GM18502 (cell line): ENCODE data around the gene TOE1.
"Not testable (repeated sequence)": the region's sequence is repeated elsewhere in the genome, so short reads cannot be mapped to it uniquely, and the experiment has no call there.

ENCODE experiments used
- ATAC-seq: cut with Tn5 transposase; IDR thresholded peaks from one replicate; pipeline ENCODE4 v1.9.1; 2021; ENCODE audit warnings: mild to moderate bottlenecking; ENCODE audit not compliant: unreplicated experiment, poor library complexity

The TOE1 gene

DNA sequence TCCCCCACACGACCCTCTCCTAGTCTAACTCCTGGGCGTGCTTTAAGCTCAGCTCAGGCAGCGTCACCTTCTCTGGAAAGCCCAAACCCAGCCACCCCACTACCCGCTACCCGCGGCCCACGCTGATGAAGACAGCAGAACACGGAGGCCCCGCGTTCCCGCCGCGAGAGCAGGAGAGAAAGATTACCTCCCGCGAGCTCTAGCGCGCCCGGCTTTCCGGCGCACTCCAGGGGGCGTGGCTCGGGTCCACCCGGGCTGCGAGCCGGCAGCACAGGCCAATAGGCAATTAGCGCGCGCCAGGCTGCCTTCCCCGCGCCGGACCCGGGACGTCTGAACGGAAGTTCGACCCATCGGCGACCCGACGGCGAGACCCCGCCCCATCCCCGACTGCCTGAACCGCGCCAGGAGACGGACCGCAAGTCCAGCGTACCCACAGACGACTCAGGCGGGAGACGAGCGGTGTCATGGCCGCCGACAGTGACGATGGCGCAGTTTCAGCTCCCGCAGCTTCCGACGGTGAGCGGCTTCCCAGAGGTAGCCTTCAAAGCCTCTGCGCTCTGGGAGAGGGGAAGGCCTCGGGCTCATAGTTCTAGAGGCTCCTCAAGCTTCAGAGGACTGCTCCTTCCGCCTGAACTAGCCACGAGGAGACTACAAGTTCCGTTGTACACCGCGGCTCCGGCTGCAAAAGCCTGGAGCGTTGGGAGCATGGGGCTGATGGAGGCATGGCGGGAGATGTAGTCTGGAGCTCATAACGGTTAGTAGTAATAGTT is at the start of gene TOE1, which contains the start of gene MUTYH:
Gene TOE1 (plus strand): TSS at position 382 of the 770 bp plus-strand sequence. CDS start 83 bp downstream, at position 465.
Gene MUTYH (minus strand): TSS at position 652 of the 770 bp plus-strand sequence. CDS start 5,935 bp downstream, outside the sequence.
- peak; percentile 82 for ATAC-seq

DNA sequence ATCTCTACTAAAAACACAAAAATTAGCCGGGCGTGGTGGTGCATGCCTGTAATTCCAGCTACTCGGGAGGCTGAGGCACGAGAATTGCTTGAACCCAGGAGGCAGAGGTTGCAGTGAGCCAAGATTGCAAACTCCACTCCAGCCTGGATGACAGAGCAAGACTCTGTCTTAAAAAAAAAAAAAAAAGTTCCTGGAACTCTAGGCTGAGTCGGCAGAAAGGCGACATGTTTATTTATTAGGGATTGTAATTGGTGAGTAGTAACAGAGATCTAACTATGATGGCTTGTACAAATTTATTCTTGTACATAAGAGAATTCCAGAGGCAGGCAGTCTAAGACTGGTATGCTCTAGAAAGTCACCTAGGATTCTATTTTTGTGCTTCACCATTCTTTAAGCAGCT is 49.0 kb upstream of the TOE1 start:
- not testable (repeated sequence) for ATAC-seq

DNA sequence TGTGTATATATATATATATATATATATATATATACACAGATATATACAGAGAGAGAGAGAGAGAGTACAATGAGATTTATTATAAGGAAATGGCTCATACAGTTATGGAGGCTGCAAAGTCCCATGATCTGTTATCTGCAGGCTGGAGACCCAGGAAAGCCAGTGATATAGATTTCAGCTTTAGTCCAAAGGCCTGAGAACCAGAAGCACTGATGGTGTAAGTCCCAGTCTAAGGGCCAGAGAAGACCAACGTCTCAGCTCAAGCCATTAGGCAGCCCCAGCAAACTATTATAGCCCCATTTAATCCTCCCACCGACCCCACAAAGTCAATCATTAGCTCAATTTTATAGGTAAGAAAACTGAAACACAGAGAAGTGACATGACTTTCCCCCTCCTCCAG is 48.3 kb upstream of the TOE1 start:
- ATAC-seq = no peak

DNA sequence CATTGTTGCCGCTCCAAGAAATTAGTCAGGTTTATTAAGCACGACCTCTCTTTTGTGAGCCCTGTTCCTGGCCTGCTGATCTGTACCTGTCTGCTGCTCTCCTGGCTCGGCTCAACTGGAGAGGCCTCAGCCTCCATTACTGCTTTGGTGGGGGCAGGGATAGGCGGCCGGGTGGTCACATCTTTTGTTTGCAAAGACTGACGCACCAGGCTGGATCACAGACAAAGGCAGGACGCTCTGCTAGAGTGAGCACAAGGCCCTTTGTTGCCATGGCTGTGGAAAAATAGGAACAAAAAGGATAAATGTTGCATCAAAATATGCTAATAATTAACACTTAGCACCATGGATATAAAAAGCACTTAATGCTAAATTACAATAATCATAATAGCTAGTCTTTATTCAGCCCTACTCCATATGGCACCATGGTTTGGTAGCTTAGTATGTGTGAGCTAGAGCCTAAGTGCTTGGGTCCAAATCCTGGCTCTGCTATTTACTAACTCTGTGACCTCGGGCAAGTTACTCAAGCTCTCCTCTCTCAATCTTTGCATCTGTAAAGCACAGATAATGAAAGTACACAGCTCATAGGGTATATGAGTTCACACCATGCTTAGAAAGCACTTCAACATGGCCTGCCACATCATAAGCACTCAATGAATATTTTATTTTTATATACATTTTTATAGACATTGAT is 42.2 kb upstream of the TOE1 start:
- ATAC-seq = no peak

DNA sequence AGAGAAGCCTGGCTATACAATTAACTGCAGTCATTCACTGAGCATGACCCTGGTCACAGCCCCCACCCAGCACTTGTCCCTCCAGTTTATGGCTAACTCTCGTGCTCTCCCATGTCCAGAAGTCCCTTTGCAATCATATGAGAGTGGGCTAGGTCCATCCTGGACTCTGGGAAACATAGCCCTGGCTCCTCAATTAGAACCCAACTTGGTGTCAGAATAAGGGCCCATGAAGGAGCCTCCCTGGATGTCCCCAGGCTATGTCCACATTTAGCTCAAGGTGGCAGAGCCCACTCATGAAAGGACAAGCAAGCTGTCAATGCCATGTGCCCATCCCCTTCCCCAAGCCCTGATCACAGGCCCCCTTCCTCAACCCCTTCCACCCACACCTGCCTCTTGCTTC is 40.7 kb upstream of the TOE1 start:
- no peak for ATAC-seq

DNA sequence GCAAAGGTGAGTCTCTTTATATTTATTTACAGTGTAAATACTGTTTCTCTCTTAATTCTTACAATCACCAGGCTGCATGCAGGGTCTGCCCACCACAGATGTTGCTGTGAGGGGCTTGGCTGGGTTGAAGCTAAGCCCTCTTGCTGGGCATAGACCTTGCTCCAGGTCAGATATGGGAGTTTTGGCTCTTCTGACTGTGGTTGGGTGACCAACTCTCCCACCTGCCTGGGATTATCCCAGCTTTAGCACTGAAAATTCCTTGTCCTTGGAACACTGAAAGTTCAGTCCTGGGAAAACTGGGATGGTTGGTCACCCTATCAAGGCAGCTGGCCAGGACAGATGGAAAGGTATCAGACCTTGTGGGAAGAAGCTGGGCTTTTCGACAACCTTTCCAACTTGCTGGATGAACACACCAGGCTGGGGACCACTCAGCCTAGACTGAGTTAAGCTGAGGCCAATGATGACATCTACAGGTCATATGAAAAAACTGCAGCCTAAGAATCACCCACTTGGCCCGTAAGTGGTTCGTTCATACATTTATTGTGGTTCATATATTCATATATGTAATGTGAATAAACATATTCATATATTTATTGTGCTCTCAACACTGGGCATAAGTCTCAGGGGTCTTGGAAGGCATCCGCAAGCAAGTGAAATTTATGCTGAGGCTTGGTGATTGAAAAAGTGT is 39.8 kb upstream of the TOE1 start:
- ATAC-seq = no peak

DNA sequence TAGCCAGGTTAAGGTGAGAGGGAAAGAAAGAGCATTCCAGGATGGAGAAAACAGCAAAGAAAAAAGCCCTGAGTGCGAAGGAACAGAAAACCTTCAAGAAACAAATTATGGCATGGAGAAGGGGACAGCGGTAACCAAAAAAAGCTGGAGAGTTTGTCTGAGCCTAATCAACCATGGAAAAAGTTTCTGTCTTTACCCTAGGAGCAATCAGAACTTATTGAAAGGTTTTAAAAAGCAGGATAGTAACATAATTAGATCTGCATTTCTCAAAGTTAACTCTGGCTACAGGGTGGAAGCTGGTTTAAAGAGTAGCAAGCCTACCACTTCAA is 39.3 kb upstream of the TOE1 start:
- ATAC-seq = no peak

DNA sequence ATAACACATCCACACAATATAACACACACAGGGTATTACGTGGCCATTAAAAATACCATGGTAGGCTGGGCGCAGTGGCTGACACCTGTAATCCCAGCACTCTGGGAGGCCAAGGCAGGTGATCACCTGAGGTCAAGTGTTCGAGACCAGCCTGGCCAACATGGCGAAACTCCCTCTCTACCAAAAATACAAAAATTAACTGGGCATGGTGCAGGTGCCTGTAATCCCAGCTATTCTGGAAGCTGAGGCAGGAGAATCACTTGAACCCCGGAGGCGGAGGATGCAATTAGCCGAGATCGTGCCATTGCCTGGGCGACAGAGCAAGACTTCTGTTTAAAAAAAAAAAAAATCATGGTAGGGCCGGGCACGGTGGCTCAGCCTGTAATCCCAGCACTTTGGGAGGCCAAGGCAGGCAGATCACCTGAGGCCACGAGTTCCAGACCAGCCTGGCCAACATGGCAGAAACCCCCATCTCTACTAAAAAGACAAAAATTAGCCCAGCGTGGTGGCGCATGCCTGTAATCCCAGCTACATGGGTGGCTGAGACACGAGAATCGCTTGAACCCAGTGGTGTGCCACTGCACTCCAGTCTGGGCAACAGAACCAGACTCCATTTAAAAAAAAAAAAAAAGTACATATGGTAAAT is 37.3 kb upstream of the TOE1 start:
- ATAC-seq = no peak

DNA sequence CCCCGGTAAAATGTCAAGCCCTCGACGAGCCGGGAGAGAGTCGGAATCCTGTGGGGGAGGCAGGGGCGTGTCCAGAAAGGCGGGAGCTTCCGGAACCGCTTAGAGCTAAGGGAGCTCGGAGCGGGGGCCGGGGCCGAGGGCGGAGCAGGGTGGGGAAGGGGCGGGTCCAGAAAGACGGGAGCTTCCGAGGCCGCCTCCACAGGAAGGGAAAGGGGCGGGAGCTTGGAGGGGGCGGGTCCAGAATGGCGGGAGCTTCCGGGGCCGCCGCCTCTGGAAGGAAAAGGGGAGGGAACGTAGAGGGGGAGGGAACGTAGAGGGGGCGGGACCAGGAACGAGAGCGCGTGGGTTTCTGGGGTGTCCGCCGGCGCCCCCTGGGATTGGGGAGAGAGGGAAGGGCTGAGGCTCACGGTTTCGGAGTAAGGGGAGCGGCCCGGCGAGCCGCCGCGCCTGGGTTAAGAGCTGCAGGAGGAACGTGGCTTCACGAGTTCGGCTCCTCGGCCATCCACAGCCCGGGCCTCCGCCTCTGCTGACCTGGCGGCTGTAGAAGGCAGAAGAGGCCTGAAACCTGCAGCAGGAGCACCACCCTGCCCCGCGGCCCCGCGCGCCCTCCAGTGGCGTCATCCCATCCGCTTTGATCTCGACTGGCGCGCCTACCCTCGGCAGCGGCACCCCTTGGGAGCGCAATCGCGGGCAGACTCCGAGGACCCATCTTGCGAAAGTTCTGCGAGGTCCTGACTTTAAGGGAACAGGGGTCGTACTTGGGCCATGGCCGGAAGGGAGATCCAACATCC is 36.3 kb upstream of the TOE1 start:
- ATAC-seq = peak; percentile 67

DNA sequence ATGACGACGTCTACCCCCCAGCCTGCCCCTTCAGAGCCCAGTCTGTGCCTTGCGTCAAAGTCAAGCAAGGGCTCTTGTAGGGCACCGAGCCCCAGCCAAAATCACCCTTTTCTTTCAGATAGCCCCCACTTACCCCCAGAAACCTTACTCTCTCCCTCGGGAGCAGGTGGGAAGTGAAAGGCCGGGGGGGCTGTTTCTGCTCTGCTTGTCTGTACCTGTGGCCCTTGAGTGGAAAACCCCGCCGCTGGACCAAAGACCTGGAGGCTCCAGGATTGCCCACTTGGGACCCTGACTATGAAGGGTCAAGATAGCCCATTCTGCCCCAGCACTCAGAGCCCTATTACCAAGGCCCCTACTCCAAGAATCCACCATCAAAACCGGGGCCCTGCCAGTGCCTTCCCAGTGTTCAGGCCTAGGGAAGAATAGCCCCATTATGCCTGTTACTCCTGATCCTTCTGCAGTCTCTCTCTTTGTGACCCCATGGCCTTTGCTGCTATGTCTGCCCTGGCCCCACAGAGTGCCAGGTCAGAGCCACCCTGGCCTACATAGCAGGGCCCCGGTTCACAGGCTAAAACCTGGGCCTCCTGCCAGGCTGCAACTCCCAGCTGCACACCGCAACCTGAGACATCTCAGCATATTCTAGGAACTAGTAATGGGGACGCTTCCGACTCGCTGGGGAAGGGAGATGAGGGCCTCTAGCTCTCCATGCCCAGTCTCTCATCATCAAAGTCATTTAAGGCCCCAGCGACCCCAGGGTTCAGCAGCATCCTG is 35.5 kb upstream of the TOE1 start:
- ATAC-seq = no peak

DNA sequence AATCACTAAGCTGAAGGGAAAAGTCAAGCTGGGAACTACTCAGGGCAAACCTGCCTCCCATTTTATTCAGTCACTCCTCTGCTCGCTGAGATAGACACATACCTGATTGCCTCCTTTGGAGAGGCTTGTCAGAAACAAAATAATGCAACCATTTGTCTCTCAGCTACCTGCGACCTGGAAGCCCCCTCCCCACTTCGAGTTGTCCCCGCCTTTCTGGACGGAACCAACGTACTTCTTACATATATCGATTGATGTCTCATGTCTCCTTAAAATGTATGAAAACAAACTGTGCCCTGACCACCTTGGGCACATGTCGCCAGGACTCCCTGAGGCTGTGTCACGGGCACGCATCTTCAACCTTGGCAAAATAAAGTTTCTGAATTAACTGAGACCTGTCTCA is 34.7 kb upstream of the TOE1 start:
- ATAC-seq = no peak

DNA sequence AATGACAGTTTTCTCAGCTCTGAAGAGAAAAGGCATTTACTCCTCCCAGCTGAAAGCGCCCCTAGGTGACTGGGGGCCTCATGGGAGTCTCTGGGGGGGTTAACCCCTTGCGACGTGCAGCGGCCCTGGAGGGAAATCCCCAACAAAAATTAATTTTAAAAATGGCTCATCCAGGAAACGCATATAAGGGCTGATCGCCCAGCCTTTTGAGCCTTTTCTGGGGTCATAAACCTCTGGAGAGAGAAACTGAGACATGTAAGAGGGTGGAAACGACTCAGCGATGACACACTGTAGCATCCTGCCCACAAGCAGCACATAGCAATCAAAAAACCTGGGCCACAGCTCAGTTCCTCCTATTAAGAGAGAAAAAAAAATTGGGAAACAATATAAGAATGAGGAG is 33.7 kb upstream of the TOE1 start:
- peak; percentile 29 for ATAC-seq

DNA sequence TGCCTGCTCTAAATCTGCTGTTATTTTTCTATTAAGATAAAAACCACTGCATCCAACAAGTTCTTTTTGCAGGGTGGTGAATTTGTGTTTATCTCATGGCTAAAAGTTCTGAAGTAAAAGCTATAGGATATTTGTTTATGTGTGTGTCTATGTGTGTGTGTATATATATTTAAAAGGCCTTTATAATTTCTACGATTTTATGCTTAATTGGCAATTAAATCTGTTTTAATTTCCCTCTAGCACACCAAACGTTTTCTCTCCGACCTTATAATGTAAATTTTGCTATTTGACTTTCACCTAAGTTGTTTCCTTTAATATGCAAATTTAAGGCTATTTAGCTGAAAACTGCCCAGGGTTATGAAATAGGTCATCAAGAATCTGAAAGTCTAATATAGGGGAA is 33.1 kb upstream of the TOE1 start:
- ATAC-seq = no peak

DNA sequence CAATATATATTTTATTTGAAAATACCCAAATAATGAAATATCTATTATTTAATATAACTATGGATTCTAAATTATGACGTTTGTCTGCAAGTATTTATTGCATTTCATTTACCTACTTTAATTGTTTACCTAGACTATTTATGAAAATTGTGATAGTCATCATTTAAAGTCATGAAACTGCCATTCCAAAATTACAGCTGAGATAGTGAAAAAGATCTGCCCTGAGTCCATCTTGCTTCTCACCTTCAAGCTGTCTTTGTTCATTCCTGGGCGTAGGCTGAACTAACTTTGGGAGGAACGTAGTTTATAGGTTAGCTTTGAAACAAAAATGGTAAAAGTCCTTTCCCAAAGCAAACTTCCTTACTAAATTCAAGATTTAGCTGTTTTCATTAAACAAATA is 25.7 kb upstream of the TOE1 start:
- no peak for ATAC-seq

DNA sequence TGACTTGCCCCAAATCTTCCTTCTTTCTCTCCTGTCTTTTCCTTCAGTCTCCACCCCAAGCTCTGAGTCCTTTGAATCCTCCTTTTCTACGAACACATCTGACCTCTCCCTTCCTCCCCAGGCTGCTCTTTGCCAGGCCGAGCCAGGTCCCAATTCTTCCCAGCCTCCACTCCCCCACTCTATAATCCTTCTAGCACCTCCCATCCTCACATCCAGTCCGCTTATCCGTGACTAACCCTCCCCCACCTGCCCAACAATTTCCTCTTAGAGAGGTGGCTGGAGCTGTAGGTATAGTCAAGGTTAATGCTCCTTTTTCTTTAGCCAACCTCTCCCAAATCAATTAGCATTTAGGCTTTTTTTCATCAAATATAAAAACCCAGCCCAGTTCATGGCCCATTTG is 22.8 kb upstream of the TOE1 start:
- ATAC-seq = no peak

DNA sequence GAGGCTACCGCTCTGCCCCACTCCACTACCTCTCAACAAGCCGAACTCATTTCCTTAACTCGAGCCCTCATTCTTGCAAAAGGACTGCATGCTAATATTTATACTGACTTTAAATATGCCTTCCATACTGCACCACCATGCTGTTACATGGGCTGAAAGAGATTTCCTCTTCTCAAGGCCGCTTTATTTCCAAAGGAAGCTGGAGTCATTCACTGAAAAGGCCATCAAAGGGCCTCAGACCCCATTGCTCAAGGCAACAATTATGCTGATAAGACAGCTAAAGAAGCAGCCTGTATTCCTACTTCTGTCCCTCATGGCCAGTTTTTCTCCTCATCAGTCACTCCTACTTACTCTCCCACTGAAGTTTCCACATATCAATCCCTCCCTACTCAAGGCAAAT is 20.2 kb upstream of the TOE1 start:
- no peak for ATAC-seq

DNA sequence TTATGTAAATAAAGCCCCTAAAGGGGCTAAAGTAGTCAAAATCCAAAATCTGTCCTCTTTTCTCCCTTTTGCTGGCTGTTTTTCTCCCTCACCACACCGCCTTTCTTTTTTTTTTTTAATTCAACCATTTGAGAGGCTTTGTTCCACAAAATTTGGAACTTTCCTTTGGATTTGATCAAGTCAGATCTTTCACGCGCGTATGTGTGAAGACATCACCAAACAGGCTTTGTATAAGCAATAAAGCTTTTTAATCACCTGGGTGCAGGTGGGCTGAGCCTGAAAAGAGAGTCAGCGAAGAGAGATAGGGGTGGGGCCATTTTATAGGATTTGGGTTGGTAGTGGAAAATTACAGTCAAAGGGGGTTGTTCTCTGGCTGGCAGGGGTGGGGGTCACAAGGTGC is 18.5 kb upstream of the TOE1 start:
- no peak for ATAC-seq

DNA sequence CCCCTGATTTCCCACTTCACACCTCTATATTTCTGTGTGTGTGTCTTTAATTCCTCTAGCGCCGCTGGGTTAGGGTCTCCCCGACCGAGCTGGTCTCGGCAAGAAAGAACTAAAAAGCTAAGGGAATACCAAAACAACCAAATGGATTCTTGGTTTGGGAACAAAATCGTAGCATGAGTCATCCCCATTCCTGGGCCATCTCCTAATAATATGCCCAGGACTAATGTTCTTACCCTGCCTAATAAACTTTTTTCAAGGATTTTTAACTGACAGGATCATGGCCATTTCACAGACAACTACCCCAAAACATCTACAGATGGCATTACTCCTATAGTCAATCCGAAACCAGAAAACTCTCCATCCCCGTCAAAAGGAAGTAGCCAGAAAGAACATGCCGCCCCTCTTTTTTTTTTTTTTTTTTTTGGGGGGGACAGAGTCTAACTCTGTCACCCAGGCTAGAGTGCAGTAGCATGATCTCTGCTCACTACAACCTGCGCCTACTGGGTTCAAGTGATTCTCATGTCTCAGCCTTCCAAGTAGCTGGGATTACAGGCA is 17.4 kb upstream of the TOE1 start:
- no peak for ATAC-seq

DNA sequence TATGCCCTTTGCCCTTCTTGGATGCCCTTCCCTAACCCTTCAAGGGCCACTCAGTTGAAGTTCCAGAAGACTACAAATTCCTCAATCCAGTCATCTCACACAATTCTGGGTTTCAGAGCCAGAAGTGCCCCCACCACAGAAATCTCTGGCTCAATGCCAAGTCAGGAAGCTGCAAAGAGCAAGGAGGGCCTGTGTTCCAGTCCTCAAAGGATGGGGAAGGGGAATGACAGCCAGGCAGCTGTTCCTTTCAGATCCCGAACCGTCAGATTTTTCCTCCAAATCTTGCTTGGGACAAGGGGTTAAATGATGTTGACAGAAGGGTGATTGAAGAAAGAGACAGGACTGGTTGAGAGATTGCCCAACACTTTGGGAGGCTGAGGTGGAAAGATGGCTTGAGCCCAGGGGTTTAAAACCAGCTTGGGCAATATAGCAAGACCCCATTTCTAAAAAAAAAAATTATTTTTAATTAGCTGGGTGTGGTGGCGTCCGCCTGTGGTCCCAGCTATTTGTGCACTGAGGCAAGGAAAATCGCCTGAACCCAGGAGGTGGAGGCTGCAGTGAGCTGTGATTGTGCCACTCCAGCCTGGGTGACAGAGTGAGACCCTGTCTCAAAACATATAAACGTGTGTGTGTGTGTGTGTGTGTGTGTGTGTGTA is 14.0 kb upstream of the TOE1 start:
- ATAC-seq = no peak
